GM13976 (cell line): Measurements from ENCODE around the gene TRIM62.

ENCODE experiments used
- DNase-seq: peaks from one replicate; pipeline ENCODE4 v3.0.0; 2012; ENCODE audit warnings: low spot score
- CTCF ChIP-seq: IDR thresholded peaks from 2 replicates; pipeline ENCODE4 v1.5.1; 2012; ENCODE audit warnings: borderline replicate concordance, mild to moderate bottlenecking; ENCODE audit not compliant: insufficient read depth; ENCODE audit errors: extremely low read depth, missing control alignments, control extremely low read depth
- in situ Hi-C: fragments of 300-500 bp; cut with MboI; formaldehyde crosslinking; loops from one replicate; pipeline ENCODE4 v1.12.0; 2022; ENCODE audit warnings: low sequenced_read_pairs, mixed read lengths, inconsistent platforms; ENCODE audit not compliant: unreplicated experiment

Gene TRIM62

DNA sequence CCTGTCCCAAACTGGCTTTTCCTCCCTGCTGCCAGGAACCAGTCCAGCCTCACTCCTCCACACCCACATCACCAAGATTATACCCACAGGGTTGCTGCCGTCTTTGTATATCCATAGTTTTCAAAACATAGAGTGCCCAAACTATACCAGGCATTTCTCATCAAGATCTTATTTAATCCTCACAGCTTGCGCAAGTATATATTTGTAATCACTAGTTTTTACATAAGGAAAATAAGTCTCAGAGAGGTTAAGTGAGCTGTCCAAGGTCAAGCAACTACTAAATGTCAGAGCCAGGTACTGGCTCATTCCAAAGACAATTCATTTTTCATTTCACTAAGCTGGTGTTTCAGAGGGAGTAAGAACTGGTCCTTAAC lies 39.5 kb upstream of the TRIM62 start:
- no peak for DNase-seq
- in situ Hi-C loops, result no loop called here
- TF ChIP-seq CTCF, result no peak

DNA sequence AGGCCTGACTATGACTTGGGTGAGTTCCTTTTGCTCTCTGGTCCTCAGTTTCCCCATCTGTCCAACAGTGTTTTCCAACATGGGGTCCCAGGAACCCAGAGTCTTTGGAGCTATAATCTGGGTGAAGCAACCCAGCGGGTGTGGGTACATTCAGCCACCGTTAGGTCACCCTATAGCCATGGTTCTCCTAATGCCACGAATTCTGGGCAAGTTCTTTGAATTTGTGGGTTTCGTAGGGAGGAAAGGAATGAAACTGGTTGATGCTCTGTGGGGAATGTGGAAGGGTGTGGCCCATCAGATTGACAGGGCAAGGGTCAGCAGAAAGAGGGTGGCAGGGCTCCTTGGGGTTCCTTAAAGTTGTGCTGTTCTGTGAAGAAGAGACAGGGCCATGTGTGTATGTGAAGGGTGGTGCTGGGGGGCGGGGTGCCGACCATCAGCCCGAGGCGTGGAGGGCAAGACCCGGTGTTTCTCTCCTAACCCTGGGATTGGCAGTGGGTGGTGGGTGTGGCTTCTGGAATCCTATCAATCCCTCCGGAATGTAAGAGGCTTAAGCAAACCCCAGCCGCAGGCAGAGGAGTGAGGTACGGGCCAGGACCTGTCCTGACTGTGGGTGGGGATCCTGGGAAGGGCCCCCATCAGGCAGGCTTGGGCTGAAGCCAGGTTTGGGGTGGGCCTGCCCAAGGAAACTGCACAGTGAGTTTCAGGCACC lies 39.0 kb upstream of the TRIM62 start:
- TF ChIP-seq CTCF, result no peak
- in situ Hi-C loops, result no loop called here
- no peak for DNase-seq

- no peak for TF ChIP-seq CTCF
- in situ Hi-C loops, result no loop called here
Measured at GRCh38 chr1:33219886-33220661, 38.2 kb upstream of the TRIM62 start.

DNA sequence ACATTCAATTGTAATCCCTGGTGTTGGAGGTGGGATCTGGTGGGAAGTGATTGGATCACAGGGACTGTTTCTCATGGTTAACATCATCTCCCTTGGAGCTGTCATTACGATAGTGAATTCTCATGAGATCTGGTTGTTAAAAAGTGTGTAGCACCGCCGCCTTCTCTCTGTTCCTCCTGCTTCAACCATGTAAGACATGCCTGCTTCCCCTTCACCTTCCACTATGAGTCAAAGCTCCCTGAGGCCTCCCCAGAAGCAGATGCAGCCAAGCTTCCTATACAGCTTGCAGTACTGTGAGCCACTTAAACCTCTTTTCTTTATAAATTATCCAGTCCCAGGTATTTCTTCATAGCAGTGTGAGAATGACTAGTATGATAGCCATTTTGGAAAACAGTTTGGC lies 30.1 kb upstream of the TRIM62 start:
- no peak for DNase-seq
- in situ Hi-C loops, result no loop called here
- no peak for TF ChIP-seq CTCF

More at GRCh38 chr1:33219886-33220661, 38.2 kb upstream of the TRIM62 start:
- no peak for DNase-seq

DNA sequence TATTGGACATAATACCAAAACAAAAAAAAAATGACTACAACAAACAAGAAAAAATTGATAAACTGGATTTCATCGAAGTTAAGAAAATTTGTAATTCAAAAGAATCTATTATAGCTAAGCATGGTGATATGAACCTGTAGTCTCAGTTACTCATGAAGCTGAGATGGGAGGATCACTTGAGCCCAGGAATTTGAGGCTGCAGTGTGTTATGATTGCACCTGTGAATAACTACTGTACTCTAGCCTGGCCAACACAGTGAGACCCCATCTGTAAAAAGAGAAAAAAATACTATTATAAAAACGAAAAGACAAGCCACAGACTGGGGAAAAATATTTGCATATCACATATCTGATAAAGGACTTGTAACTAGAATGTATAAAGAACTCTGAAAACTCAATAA lies 24.5 kb upstream of the TRIM62 start:
- TF ChIP-seq CTCF, result no peak
- in situ Hi-C loops, result no loop called here

DNA sequence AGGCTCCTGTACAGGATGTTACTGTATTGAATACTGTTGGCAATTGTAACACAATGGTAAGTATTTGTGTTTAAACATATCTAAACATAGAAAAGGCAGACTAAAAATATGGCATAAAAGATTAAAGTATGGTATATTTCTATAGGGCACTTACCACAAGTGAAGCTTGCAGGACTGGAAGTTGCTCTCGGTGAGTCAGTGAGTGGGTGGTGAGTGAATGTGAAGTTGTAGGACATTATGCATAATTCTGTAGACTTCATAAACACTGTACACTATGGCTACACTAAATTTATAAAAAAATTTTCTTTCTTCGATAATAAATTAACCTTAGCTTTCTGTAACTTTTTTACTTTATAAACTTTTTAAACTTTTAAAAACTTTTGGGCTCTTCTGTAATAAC lies 13.7 kb upstream of the TRIM62 start:
- no peak for DNase-seq
- in situ Hi-C loops, result no loop called here
- TF ChIP-seq CTCF, result no peak

More for the DNA sequence above, 24.5 kb upstream of the TRIM62 start:
- no peak for DNase-seq
